NT2/D1 (cell line): ENCODE data around the gene CD52.

Source experiments
- YY1 ChIP-seq: IDR thresholded peaks from 2 replicates; pipeline ENCODE4 v1.6.1; 2011; ENCODE audit not compliant: insufficient read length, insufficient read depth
- ZNF274 ChIP-seq: IDR thresholded peaks from 2 replicates; pipeline ENCODE4 v1.6.1; 2011; ENCODE audit warnings: mild to moderate bottlenecking, low read depth, low read length

GRCh38 chr1:26296340-26297056 lies 21.3 kb upstream of the CD52 start:
- TF ChIP-seq ZNF274 (no peak), YY1 (no peak)
